ENCODE measurements around the gene KCNJ9. TPM values are rescaled to one million over a fixed set of nuclear protein-coding genes. Genes with fewer than 3 reads are reported as not detected.
"Not testable (repeated sequence)": the region's sequence is repeated elsewhere in the genome, so short reads cannot be mapped to it uniquely, and the experiment has no call there.

Gene KCNJ9
- total and polyA plus RNA-seq, 3 donors from 2014 or later = 0.37 to 0.68 (median 0.55) TPM

GRCh38 chr1:160109686-160110085 lies 28.3 kb downstream of the KCNJ9 start:
- H3K36me3 ChIP-seq (ENCODE audit: low read depth, missing control alignments) = no peaks in the 10 kb centered on the region
- WGBS, 2 donors = 55 to 64% methylated on average over 4 of the region's 4 CpGs
- no peak for DNase-seq
- H3K4me1 ChIP-seq = peaks cover 37% of the 10 kb centered on the region
- H3K27ac ChIP-seq = no peak overlapping the region
- no peak overlapping the region for H3K4me3 ChIP-seq
- no peak for TF ChIP-seq POLR2A (IDR thresholded peaks at IDR 0.05)
- no peaks in the 10 kb centered on the region for H3K27me3 ChIP-seq
- H3K9me3 ChIP-seq = no peaks in the 10 kb centered on the region
- intact Hi-C loops (cut with DNase I; ENCODE audit: low total_unique reads) = loop anchor here (10.0 kb wide), 1 partner anchor 85 kb away; the partner anchor contains the start of gene CASQ1

GRCh38 chr1:160111462-160111861 lies 30.1 kb downstream of the KCNJ9 start:
- H3K27ac ChIP-seq; H3K9me3 ChIP-seq; intact Hi-C loops (cut with DNase I; ENCODE audit: low total_unique reads); H3K4me3 ChIP-seq; H3K27me3 ChIP-seq; DNase-seq; H3K36me3 ChIP-seq (ENCODE audit: low read depth, missing control alignments): not testable (repeated sequence)
- peaks cover 40% of the 10 kb centered on the region for H3K4me1 ChIP-seq
- 84 to 85% methylated on average over 10 of the region's 10 CpGs for WGBS, 2 donors

- Histone ChIP-seq H3K4me3 (no peak overlapping the region), H3K9me3 (no peaks in the 10 kb centered on the region), H3K27ac (peak overlapping the region in 1 of 2 donors; percentile 36), H3K36me3 (ENCODE audit: low read depth, missing control alignments) (no peaks in the 10 kb centered on the region), H3K4me1 (peaks cover 47% of the 10 kb centered on the region), H3K27me3 (no peaks in the 10 kb centered on the region)
- 42 to 51% methylated on average over 12 of the region's 12 CpGs for WGBS, 2 donors
- intact Hi-C loops (cut with DNase I; ENCODE audit: low total_unique reads) = no loop called here
- TF ChIP-seq POLR2A (IDR thresholded peaks at IDR 0.05) (no peak), CTCF (IDR thresholded peaks at IDR 0.05) (no peak)
- DNase-seq = peak; percentile 68
These were observed 31.0 kb downstream of the KCNJ9 start for GRCh38 chr1:160112357-160112756.

GRCh38 chr1:160113407-160113806 lies 32.1 kb downstream of the KCNJ9 start:
- no peak for TF ChIP-seq CTCF (IDR thresholded peaks at IDR 0.05)
- TF ChIP-seq POLR2A (IDR thresholded peaks at IDR 0.05) = no peak
- Histone ChIP-seq H3K4me3 (no peak overlapping the region), H3K27me3 (no peaks in the 10 kb centered on the region), H3K4me1 (peaks cover 54% of the 10 kb centered on the region), H3K36me3 (ENCODE audit: low read depth, missing control alignments) (no peaks in the 10 kb centered on the region), H3K9me3 (no peaks in the 10 kb centered on the region), H3K27ac (peak overlapping the region in 1 of 2 donors; percentile 72)
- DNase-seq = no peak
- 75 to 89% methylated on average over 8 of the region's 8 CpGs for WGBS, 2 donors
- intact Hi-C loops (cut with DNase I; ENCODE audit: low total_unique reads) = no loop called here

- Histone ChIP-seq H3K4me3 (no peak overlapping the region), H3K36me3 (ENCODE audit: low read depth, missing control alignments) (no peaks in the 10 kb centered on the region), H3K9me3 (no peaks in the 10 kb centered on the region), H3K27ac (peak overlapping the region; percentile 39 to 72), H3K4me1 (peaks cover 57% of the 10 kb centered on the region), H3K27me3 (no peaks in the 10 kb centered on the region)
- DNase-seq = no peak
- TF ChIP-seq POLR2A (IDR thresholded peaks at IDR 0.05) (no peak), CTCF (IDR thresholded peaks at IDR 0.05) (no peak)
- intact Hi-C loops (cut with DNase I; ENCODE audit: low total_unique reads) = no loop called here
- WGBS, 2 donors = 57 to 59% methylated on average over 4 of the region's 4 CpGs
These were observed 32.7 kb downstream of the KCNJ9 start for GRCh38 chr1:160114085-160114484.

- 29 to 35% methylated on average over 13 to 16 of the region's 16 CpGs for WGBS, 2 donors
- DNase-seq = peak; percentile 52
- Histone ChIP-seq H3K4me1 (peaks cover 58% of the 10 kb centered on the region), H3K9me3 (no peaks in the 10 kb centered on the region), H3K27me3 (no peaks in the 10 kb centered on the region), H3K36me3 (ENCODE audit: low read depth, missing control alignments) (no peaks in the 10 kb centered on the region), H3K4me3 (peak within 1 kb of the TSS; percentile 6 to 48), H3K27ac (peak within 1 kb of the TSS; percentile 55 to 72)
- intact Hi-C loops (cut with DNase I; ENCODE audit: low total_unique reads) = no loop called here
- TF ChIP-seq CTCF (IDR thresholded peaks at IDR 0.05) (no peak), POLR2A (IDR thresholded peaks at IDR 0.05) (no peak)
These were observed 34.4 kb downstream of the KCNJ9 start, which contains the start of gene ATP1A2 for GRCh38 chr1:160115545-160116282. Gene ATP1A2, plus strand, starts transcription at chr1:160115759. Its CDS starts 103 bp downstream, at chr1:160115862.
